GM12874 (cell line): ENCODE results near the gene KIF4B.
A peak's percentile ranks its signal among the peaks of the same experiment; 100 is the strongest.

Experiments
- TF ChIP-seq, protein P1 (sequence below): IDR thresholded peaks from 2 replicates; pipeline ENCODE4 v1.5.1; 2011; ENCODE audit warnings: low read depth, mild to moderate bottlenecking, control low read depth, low read length, moderate library complexity; ENCODE audit not compliant: insufficient read depth

Gene KIF4B

DNA sequence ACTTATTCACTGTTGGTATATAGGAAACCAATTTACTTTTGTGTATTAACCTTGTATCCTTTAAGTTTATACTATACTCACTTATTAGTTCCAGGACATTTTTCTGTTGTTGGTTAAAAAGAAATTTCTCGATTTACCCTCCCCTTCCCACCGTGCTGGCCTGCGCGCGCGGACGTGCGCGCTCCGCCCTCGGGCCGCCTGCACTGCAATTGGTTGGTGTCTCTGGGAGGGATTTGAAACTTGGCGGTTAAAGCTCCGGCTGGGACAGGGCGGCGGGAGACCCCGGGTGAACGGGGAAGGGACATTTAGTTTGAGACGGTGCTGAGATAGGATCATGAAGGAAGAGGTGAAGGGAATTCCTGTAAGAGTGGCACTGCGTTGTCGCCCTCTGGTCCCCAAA, at the start of gene KIF4B:
KIF4B (plus strand) TSS at position 230 of the 400 bp plus-strand sequence; CDS start at position 335, 105 bp downstream.
- TF ChIP-seq, protein P1, sequence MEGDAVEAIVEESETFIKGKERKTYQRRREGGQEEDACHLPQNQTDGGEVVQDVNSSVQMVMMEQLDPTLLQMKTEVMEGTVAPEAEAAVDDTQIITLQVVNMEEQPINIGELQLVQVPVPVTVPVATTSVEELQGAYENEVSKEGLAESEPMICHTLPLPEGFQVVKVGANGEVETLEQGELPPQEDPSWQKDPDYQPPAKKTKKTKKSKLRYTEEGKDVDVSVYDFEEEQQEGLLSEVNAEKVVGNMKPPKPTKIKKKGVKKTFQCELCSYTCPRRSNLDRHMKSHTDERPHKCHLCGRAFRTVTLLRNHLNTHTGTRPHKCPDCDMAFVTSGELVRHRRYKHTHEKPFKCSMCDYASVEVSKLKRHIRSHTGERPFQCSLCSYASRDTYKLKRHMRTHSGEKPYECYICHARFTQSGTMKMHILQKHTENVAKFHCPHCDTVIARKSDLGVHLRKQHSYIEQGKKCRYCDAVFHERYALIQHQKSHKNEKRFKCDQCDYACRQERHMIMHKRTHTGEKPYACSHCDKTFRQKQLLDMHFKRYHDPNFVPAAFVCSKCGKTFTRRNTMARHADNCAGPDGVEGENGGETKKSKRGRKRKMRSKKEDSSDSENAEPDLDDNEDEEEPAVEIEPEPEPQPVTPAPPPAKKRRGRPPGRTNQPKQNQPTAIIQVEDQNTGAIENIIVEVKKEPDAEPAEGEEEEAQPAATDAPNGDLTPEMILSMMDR = no peak

GRCh38 chr5:154966081-154966841, 47.3 kb upstream of the KIF4B start:
- TF ChIP-seq, protein P1 = no peak

DNA sequence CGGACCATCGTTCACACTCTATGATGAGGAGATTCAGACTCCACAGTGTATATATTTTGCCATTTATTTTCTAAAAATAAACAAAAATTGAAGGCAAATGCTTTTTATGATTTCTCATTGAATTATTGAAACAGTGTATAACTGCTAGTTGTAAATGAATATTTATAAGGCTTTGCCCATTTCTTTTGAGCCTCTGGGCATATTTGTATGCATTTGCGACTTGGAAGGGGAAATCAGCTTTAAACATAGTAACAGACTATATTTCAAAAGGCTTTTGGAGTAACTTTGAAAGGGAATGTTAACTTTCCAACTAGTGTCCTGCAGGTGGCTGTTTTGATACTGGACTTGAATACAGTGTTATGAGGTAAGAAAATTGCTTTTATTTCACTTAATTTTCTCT, 46.7 kb upstream of the KIF4B start:
- TF ChIP-seq, protein P1 = no peak

GRCh38 chr5:154967421-154968024, 46.0 kb upstream of the KIF4B start:
- TF ChIP-seq, protein P1 = peak; percentile 39; the same call in 1 of the 2 replicates

GRCh38 chr5:154968953-154969352, 44.6 kb upstream of the KIF4B start:
- TF ChIP-seq, protein P1 = no peak

GRCh38 chr5:154970759-154971158, 42.8 kb upstream of the KIF4B start:
- TF ChIP-seq, protein P1 = no peak

GRCh38 chr5:154971501-154971900, 42.1 kb upstream of the KIF4B start:
- TF ChIP-seq, protein P1 = no peak
